H9 (cell line): ENCODE results near the gene YY1. TPM values are rescaled to one million over a fixed set of nuclear protein-coding genes. Genes with fewer than 3 reads are reported as not detected.

Source experiments
- DNase-seq: peaks from one replicate; pipeline ENCODE4 v3.0.0-alpha.2; 2017
- H2AFZ ChIP-seq: one replicate; pipeline ENCODE4 v1.6.1; 2013; ENCODE audit warnings: mild to moderate bottlenecking, low read length, control low read depth, moderate library complexity
- H2AK5ac ChIP-seq: 2 replicates; pipeline ENCODE4 v1.6.1; 2013; ENCODE audit warnings: low read length, control low read depth, mixed read lengths; ENCODE audit not compliant: insufficient read length
- H2BK120ac ChIP-seq: one replicate; pipeline ENCODE4 v1.6.1; 2013; ENCODE audit warnings: low read depth, mild to moderate bottlenecking, low read length, control low read depth, inconsistent platforms; ENCODE audit not compliant: poor library complexity, severe bottlenecking
- H2BK12ac ChIP-seq: 2 replicates; pipeline ENCODE4 v1.6.1; 2013; ENCODE audit warnings: low read length, control low read depth, mixed read lengths, low read depth; ENCODE audit not compliant: insufficient read length
- H2BK15ac ChIP-seq: 2 replicates; pipeline ENCODE4 v1.6.1; 2013; ENCODE audit warnings: low read depth, low read length, control low read depth
- H2BK20ac ChIP-seq: one replicate; pipeline ENCODE4 v1.6.1; 2013; ENCODE audit warnings: low read depth, mild to moderate bottlenecking, low read length, control low read depth, inconsistent platforms; ENCODE audit not compliant: poor library complexity, severe bottlenecking
- H2BK5ac ChIP-seq: 2 replicates; pipeline ENCODE4 v1.6.1; 2013; ENCODE audit warnings: low read length, control low read depth, mixed read lengths; ENCODE audit not compliant: insufficient read length
- H3K14ac ChIP-seq: 2 replicates; pipeline ENCODE4 v1.6.1; 2013; ENCODE audit warnings: low read length, control low read depth; ENCODE audit not compliant: insufficient read depth
- H3K18ac ChIP-seq: 2 replicates; pipeline ENCODE4 v1.6.1; 2013; ENCODE audit warnings: low read depth, mild to moderate bottlenecking, mixed read lengths, low read length, control low read depth; ENCODE audit not compliant: insufficient read length
- H3K23ac ChIP-seq: 2 replicates; pipeline ENCODE4 v1.6.1; 2013; ENCODE audit warnings: low read length, control low read depth, mixed read lengths, low read depth; ENCODE audit not compliant: insufficient read length
- H3K23me2 ChIP-seq: 2 replicates; pipeline ENCODE4 v1.6.1; 2013; ENCODE audit warnings: low read depth, mild to moderate bottlenecking, mixed read lengths, low read length, control low read depth; ENCODE audit not compliant: insufficient read length, poor library complexity, severe bottlenecking
- H3K27ac ChIP-seq: 2 replicates; pipeline ENCODE4 v1.5.1; 2013; ENCODE audit warnings: low read length, control low read depth, mixed read lengths, low read depth; ENCODE audit not compliant: insufficient read length
- H3K27me3 ChIP-seq: 2 replicates; pipeline ENCODE4 v1.6.1; 2013; ENCODE audit warnings: low read length, control low read depth, inconsistent platforms; ENCODE audit not compliant: insufficient read depth
- H3K4ac ChIP-seq: 2 replicates; pipeline ENCODE4 v1.6.1; 2013; ENCODE audit warnings: low read depth, mild to moderate bottlenecking, control low read depth, inconsistent platforms, low read length, moderate library complexity
- H3K4me1 ChIP-seq: 2 replicates; pipeline ENCODE4 v1.6.1; 2013; ENCODE audit warnings: low read length, control low read depth, inconsistent platforms; ENCODE audit not compliant: insufficient read depth
- H3K4me2 ChIP-seq: 2 replicates; pipeline ENCODE4 v1.6.1; 2013; ENCODE audit warnings: low read length, control low read depth, mixed read lengths; ENCODE audit not compliant: insufficient read length, insufficient read depth
- H3K56ac ChIP-seq: 2 replicates; pipeline ENCODE4 v1.6.1; 2013; ENCODE audit warnings: low read depth, mild to moderate bottlenecking, mixed read lengths, low read length, control low read depth; ENCODE audit not compliant: insufficient read length
- H3K79me1 ChIP-seq: 2 replicates; pipeline ENCODE4 v1.6.1; 2013; ENCODE audit warnings: low read depth, mild to moderate bottlenecking, moderate library complexity, low read length, control low read depth, inconsistent platforms; ENCODE audit not compliant: insufficient read depth, poor library complexity, severe bottlenecking
- H3K79me2 ChIP-seq: 2 replicates; pipeline ENCODE4 v1.6.1; 2013; ENCODE audit warnings: low read length, control low read depth, inconsistent platforms; ENCODE audit not compliant: insufficient read depth
- H3K9ac ChIP-seq: 2 replicates; pipeline ENCODE4 v1.6.1; 2013; ENCODE audit warnings: low read length, control low read depth, mixed read lengths; ENCODE audit not compliant: insufficient read length; ENCODE audit errors: extremely low read depth
- H3K9me3 ChIP-seq: one replicate; pipeline ENCODE4 v1.6.1; 2013; ENCODE audit warnings: low read depth, low read length, inconsistent platforms; ENCODE audit not compliant: control insufficient read depth
- H3T11ph ChIP-seq: one replicate; pipeline ENCODE4 v1.6.1; 2013; ENCODE audit warnings: mild to moderate bottlenecking, low read length, control low read depth, inconsistent platforms
- H4K20me1 ChIP-seq: one replicate; pipeline ENCODE4 v1.6.1; 2013; ENCODE audit not compliant: control insufficient read depth, insufficient read length, insufficient read depth
- H4K5ac ChIP-seq: 2 replicates; pipeline ENCODE4 v1.6.1; 2013; ENCODE audit warnings: low read depth, mild to moderate bottlenecking, mixed read lengths, low read length, control low read depth; ENCODE audit not compliant: insufficient read length
- H4K8ac ChIP-seq: replicated peaks from 2 replicates; pipeline ENCODE4 v1.6.1; 2013; ENCODE audit warnings: low read length, control low read depth, mixed read lengths, low read depth; ENCODE audit not compliant: insufficient read length
- H4K91ac ChIP-seq: 2 replicates; pipeline ENCODE4 v1.6.1; 2013; ENCODE audit warnings: low read depth, mild to moderate bottlenecking, moderate library complexity, mixed read lengths, low read length, control low read depth; ENCODE audit not compliant: insufficient read length
- H3K27ac Mint-ChIP-seq, 3 experiments: 2 replicates in 2 of 3; 3 replicates in 1 of 3; pipeline ENCODE4 v1.8.0; 2020 to 2021; ENCODE audit warnings: mixed read lengths in 3 of 3, mild to moderate bottlenecking in 1 of 3, moderate library complexity in 1 of 3
- H3K27me3 Mint-ChIP-seq: 2 replicates; pipeline ENCODE4 v1.8.0; 2021; ENCODE audit warnings: low read depth, mild to moderate bottlenecking, moderate library complexity, mixed read lengths
- H3K36me3 Mint-ChIP-seq, 3 experiments: 2 replicates in 2 of 3; 3 replicates in 1 of 3; pipeline ENCODE4 v1.8.0; 2020 to 2021; ENCODE audit warnings: low read depth in 3 of 3, mixed read lengths in 3 of 3; ENCODE audit not compliant: insufficient read depth in 1 of 3
- H3K4me1 Mint-ChIP-seq, 2 experiments: 2 replicates each; pipeline ENCODE4 v1.8.0; 2020; ENCODE audit warnings: mixed read lengths in 2 of 2
- H3K4me3 Mint-ChIP-seq, 2 experiments: 2 replicates in 1 of 2; 3 replicates in 1 of 2; pipeline ENCODE4 v1.8.0; 2020 to 2021; ENCODE audit warnings: mild to moderate bottlenecking in 2 of 2, mixed read lengths in 2 of 2, moderate library complexity in 1 of 2
- H3K9me3 Mint-ChIP-seq, 2 experiments: 2 replicates in 1 of 2; 3 replicates in 1 of 2; pipeline ENCODE4 v1.8.0; 2020; ENCODE audit warnings: mild to moderate bottlenecking in 2 of 2, mixed read lengths in 2 of 2, moderate library complexity in 1 of 2
- WGBS: extraction: QIAGEN DNeasy Blood & Tissue Kit; methylation state at CpG from one replicate; pipeline ENCODE4 v1.1.7; 2013; ENCODE audit warnings: missing lambda C conversion rate, low lambda C conversion rate, mixed read lengths; ENCODE audit not compliant: insufficient read length; ENCODE audit errors: extremely low coverage; 5-methylcytosine and 5-hydroxymethylcytosine counted together
- total RNA-seq: library from RNA; stranded (reverse); gene quantifications from 2 replicates; pipeline ENCODE4 v1.2.1, GENCODE V29; 2021
- TF ChIP-seq, protein P1 (sequence below): fragments of 200-600 bp; sonication (generic); conservative IDR thresholded peaks from 3 replicates; pipeline ENCODE4 v1.8.0; 2021; ENCODE audit warnings: antibody characterized with exemption, mild to moderate bottlenecking

The YY1 gene
- total RNA-seq, 1 experiment from 2014 or later = 103 TPM

DNA sequence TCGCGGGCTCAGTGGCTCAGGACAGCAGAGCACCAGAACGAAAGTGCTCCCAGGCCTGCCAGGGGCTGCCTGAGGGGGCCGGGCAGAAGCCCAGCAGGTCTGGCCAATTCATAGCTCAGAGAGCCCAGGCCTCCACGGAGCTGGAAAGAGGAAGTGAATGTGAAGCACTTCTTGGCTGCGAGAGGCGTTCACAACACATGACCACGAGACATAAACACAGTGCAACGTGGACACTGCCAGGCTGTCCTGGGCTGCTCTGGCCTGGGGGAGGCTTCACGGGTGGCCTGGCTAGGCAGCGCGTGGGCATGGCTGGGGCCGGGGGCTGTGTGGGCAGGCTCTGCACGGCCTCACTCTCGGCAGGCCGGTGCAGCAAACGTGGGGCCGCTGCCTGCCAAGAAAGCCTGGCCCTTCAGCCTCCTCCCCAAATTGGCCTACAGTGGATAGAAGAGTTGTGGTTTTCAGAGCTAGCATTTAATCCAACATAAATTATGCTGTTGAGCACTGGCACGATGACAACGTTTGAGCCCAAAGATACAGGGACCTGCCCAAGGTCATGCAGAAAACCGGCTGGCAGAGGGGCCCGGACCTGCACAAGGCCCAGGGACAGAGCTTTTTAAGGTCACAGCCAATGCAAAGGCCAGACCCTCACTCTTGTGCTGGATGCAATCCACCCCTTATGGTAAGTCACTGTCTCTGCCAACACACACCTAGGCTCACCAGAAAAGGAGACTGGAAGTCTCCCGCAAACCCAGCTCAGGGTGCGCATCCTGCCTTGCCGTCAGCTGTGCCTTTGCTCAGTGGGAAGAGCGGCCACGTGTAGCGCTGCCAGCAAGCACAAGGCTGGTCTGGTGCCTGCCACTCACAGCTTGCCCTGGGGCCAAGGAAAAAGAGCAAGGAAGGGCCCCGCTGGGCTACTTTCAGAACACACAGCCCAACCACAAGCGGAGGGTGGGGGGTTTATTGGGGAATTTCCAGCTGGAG is 58.7 kb downstream of the YY1 start:
- Histone ChIP-seq H2BK5ac (no peak overlapping the region), H3K23ac (no peak overlapping the region), H3K56ac (no peak overlapping the region), H4K20me1 (no peaks in the 10 kb centered on the region), H3K4me1 (no peaks in the 10 kb centered on the region), H3K14ac (no peak overlapping the region), H3T11ph (no peak overlapping the region), H4K91ac (no peak overlapping the region), H3K27me3 (no peaks in the 10 kb centered on the region), H2BK20ac (no peak overlapping the region), H2BK15ac (no peak overlapping the region), H3K4ac (no peak overlapping the region), H2AK5ac (no peak overlapping the region), H2AFZ (no peak overlapping the region), H3K18ac (no peak overlapping the region), H4K8ac (no peak overlapping the region), H2BK120ac (no peak overlapping the region), H4K5ac (no peak overlapping the region), H3K9me3 (no peaks in the 10 kb centered on the region), H3K79me2 (no peaks in the 10 kb centered on the region; the same call in 1 of the 2 replicates), H2BK12ac (no peak overlapping the region), H3K27ac (no peak overlapping the region), H3K4me2 (no peak overlapping the region), H3K79me1 (peaks cover 5% of the 10 kb centered on the region), H3K9ac (no peak overlapping the region), H3K23me2 (no peaks in the 10 kb centered on the region)
- Mint-ChIP-seq H3K36me3 (peaks cover 28 to 60% (median 53%) of the 10 kb centered on the region in 3 experiments), H3K4me1 (0 out of 4 replicates have a peak, but pooled peaks cover 0 to 1% of the 10 kb centered on the region in 2 experiments), H3K27ac (peak overlapping the region in 2 of 3 experiments; percentile 49 to 66; a peak in 3 of 7 replicates), H3K4me3 (no peak overlapping the region), H3K9me3 (no peaks in the 10 kb centered on the region; a peak in 1 of 5 replicates), H3K27me3 (no peaks in the 10 kb centered on the region)
- TF ChIP-seq, protein P1, sequence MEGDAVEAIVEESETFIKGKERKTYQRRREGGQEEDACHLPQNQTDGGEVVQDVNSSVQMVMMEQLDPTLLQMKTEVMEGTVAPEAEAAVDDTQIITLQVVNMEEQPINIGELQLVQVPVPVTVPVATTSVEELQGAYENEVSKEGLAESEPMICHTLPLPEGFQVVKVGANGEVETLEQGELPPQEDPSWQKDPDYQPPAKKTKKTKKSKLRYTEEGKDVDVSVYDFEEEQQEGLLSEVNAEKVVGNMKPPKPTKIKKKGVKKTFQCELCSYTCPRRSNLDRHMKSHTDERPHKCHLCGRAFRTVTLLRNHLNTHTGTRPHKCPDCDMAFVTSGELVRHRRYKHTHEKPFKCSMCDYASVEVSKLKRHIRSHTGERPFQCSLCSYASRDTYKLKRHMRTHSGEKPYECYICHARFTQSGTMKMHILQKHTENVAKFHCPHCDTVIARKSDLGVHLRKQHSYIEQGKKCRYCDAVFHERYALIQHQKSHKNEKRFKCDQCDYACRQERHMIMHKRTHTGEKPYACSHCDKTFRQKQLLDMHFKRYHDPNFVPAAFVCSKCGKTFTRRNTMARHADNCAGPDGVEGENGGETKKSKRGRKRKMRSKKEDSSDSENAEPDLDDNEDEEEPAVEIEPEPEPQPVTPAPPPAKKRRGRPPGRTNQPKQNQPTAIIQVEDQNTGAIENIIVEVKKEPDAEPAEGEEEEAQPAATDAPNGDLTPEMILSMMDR = no peak
- no peak for DNase-seq
- WGBS = no CpG with 5 or more reads among the region's 30 CpGs
